A549 (cell line): ENCODE results near the gene B3GALT6.

ENCODE experiments used
- BHLHE40 ChIP-seq: IDR thresholded peaks from 2 replicates; pipeline ENCODE4 v1.6.1; 2012; ENCODE audit warnings: low read depth, low read length, inconsistent platforms
- CBX8 ChIP-seq: fragments of 200-600 bp; sonication (generic); IDR thresholded peaks from 2 replicates; pipeline ENCODE4 v1.6.1; 2016
- CTCF ChIP-seq: fragments of >200 bp; sonication (Bioruptor Twin); formaldehyde crosslinking; IDR thresholded peaks from 3 replicates; pipeline ENCODE4 v1.5.1; 2016
- HOXA7 ChIP-seq: fragments of 250-450 bp; sonication (Bioruptor Pico); IDR thresholded peaks from 2 replicates; pipeline ENCODE4 v1.5.0; 2020; ENCODE audit warnings: mild to moderate bottlenecking, moderate library complexity
- KDM1A ChIP-seq: fragments of 200-600 bp; sonication (generic); IDR thresholded peaks from 2 replicates; pipeline ENCODE4 v1.6.1; 2016; ENCODE audit warnings: low read depth, mild to moderate bottlenecking
- MYC ChIP-seq: IDR thresholded peaks from 2 replicates; pipeline ENCODE4 v1.6.1; 2012; ENCODE audit warnings: mild to moderate bottlenecking, inconsistent platforms, low read length, improper control_type of control experiment, borderline replicate concordance
- POLR2A ChIP-seq: IDR thresholded peaks from 2 replicates; pipeline ENCODE4 v1.6.1; 2012; ENCODE audit warnings: mild to moderate bottlenecking, low read length
- REST ChIP-seq: fragments of 200-600 bp; sonication (generic); IDR thresholded peaks from 2 replicates; pipeline ENCODE4 v1.6.1; 2016; ENCODE audit warnings: antibody characterized with exemption, mild to moderate bottlenecking, moderate library complexity
- SREBF2 ChIP-seq: fragments of 450-650 bp; IDR thresholded peaks from 2 replicates; pipeline ENCODE4 v1.6.1; 2014; ENCODE audit warnings: mild to moderate bottlenecking, moderate library complexity
- TP53 ChIP-seq: fragments of 250-450 bp; sonication (Bioruptor Pico); IDR thresholded peaks from 2 replicates; pipeline ENCODE4 v1.5.0; 2021; ENCODE audit warnings: mild to moderate bottlenecking, moderate library complexity
- ZFP36 ChIP-seq: fragments of 450-650 bp; IDR thresholded peaks from 2 replicates; pipeline ENCODE4 v1.6.1; 2014; ENCODE audit warnings: borderline replicate concordance; ENCODE audit not compliant: partially characterized antibody

- TF ChIP-seq HOXA7 (no peak), TP53 (CRISPR knock-in tag) (no peak), KDM1A (no peak), SREBF2 (no peak), CTCF (no peak), CBX8 (no peak), ZFP36 (no peak), BHLHE40 (no peak), POLR2A (no peak), MYC (no peak), REST (no peak)
These were observed 3.3 kb upstream of the B3GALT6 start for GRCh38 chr1:1228596-1229321.
